Measurements from ENCODE around the gene TAS2R19. TPM values are rescaled to one million over a fixed set of nuclear protein-coding genes. Genes with fewer than 3 reads are reported as not detected.
"Not testable (repeated sequence)": the region's sequence is repeated elsewhere in the genome, so short reads cannot be mapped to it uniquely, and the experiment has no call there.

TAS2R19 gene
- total and polyA plus RNA-seq, 7 experiments from 2014 or later: 0.24 to 4.9 (median 3.1) TPM

DNA sequence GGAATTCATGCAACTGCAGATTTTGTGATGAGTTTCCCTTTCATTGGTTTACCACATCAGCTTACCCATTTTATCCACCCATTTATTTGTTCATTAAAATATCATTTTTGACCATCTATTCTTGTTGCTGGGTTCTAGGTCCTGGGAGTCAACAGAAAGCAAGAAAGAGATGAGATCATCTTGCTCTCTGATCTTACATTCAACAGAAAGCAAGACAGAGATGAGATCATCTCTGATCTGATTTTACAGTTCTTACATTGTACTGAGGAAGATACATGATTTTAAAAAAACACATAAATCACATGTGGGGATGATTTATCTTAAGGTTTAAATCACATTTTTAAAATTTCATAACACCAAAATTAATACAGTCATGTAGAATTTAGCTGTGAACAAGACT lies 37.4 kb upstream of the TAS2R19 start:
- Histone ChIP-seq H3K9me3 (ENCODE audit: control insufficient read depth in 2 of 3, low read length in 3 of 3) (no peaks in the 10 kb centered on the region), H3K4me1 (ENCODE audit: control insufficient read depth in 2 of 2, insufficient read depth in 2 of 2, low read length in 2 of 2) (no peaks in the 10 kb centered on the region), H3K36me3 (ENCODE audit: control insufficient read depth in 2 of 3, insufficient read depth in 3 of 3, low read length in 3 of 3) (no peaks in the 10 kb centered on the region), H3K4me3 (ENCODE audit: low read length) (no peak overlapping the region), H3K27ac (ENCODE audit: low read depth, low read length) (no peak overlapping the region), H3K27me3 (ENCODE audit: control insufficient read depth in 2 of 2, insufficient read depth in 2 of 2, low read length in 2 of 2) (no peaks in the 10 kb centered on the region)
- H3K9me3 Mint-ChIP-seq: peaks cover 0 to 4% (median 0%) of the 10 kb centered on the region in 11 donors
- no peak overlapping the region for H3K4me3 Mint-ChIP-seq
- ChIA-PET POLR2A (interaction anchor here (0.7 kb wide), 1 partner anchor 109 kb away, joined by 3 read pairs; no protein-coding TSS in a partner anchor), CTCF (no interaction called here)
- DNase-seq (no peak), ATAC-seq (no peak)
- no peaks in the 10 kb centered on the region for H3K27me3 Mint-ChIP-seq
- H3K4me1 Mint-ChIP-seq: peaks cover 0 to 24% (median 17%) of the 10 kb centered on the region in 7 donors
- peaks cover 0 to 44% (median 31%) of the 10 kb centered on the region in 5 donors for H3K36me3 Mint-ChIP-seq
- no peak overlapping the region for H3K27ac Mint-ChIP-seq
- intact Hi-C loops (cut with micrococcal nuclease): loop anchor here in 1 of 2 donors (10.0 kb wide), 1 partner anchor 425 kb away; no protein-coding TSS in a partner anchor

DNA sequence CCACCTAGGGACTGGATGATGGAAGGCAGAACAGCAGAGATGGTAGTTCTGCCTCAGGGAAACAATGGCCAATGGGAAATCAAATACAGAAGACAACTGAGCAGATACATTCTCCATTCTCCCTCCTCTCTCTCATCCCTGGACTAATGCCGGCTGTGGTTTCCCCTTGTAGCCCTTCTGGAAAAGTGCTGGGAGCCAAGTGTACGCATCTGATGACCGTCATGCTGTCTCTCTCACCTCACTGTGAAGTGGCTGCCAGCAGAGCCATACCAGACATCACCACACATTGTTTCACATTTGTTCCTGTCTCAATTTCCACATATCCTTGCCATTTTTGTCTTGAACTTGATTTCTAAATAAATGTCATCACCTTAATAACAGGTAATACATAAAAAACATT lies 36.6 kb upstream of the TAS2R19 start:
- Histone ChIP-seq H3K27ac (ENCODE audit: low read depth, low read length) (no peak overlapping the region), H3K4me1 (ENCODE audit: control insufficient read depth in 2 of 2, insufficient read depth in 2 of 2, low read length in 2 of 2) (no peaks in the 10 kb centered on the region), H3K9me3 (ENCODE audit: control insufficient read depth in 2 of 3, low read length in 3 of 3) (no peaks in the 10 kb centered on the region), H3K36me3 (ENCODE audit: control insufficient read depth in 2 of 3, insufficient read depth in 3 of 3, low read length in 3 of 3) (no peaks in the 10 kb centered on the region), H3K4me3 (ENCODE audit: low read length) (no peak overlapping the region), H3K27me3 (ENCODE audit: control insufficient read depth in 2 of 2, insufficient read depth in 2 of 2, low read length in 2 of 2) (no peaks in the 10 kb centered on the region)
- DNase-seq (no peak), ATAC-seq (no peak)
- ChIA-PET CTCF (no interaction called here), POLR2A (interaction anchor here (0.7 kb wide), 1 partner anchor 110 kb away, joined by 3 read pairs; no protein-coding TSS in a partner anchor)
- Mint-ChIP-seq H3K27ac (peak overlapping the region in 1 of 9 donors; percentile 39), H3K9me3 (peaks cover 0 to 7% (median 0%) of the 10 kb centered on the region in 11 donors), H3K4me3 (no peak overlapping the region), H3K36me3 (peaks cover 0 to 40% (median 29%) of the 10 kb centered on the region in 5 donors), H3K27me3 (no peaks in the 10 kb centered on the region), H3K4me1 (peaks cover 0 to 18% (median 13%) of the 10 kb centered on the region in 7 donors)
- intact Hi-C loops (cut with micrococcal nuclease): no loop called here

DNA sequence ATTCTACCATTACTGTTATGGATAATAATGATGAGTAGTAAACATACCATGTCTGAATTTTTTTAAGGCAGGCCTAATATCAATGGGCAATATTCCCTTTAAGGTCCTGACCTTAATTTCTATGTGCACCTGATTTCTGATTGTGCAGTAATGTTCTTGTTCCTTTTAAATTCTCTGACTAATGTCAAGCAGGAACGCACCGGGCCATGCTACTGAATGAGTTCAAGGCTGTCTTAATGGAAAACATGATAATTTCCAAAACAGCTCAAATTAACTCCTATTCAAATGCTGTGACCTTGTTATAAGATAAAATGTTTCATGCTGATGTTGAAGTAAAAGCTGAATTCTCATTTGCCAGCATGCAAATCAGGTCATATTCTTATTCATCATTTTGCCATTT lies 32.9 kb upstream of the TAS2R19 start:
- Mint-ChIP-seq H3K27ac (no peak overlapping the region), H3K4me3 (no peak overlapping the region), H3K27me3 (no peaks in the 10 kb centered on the region), H3K4me1 (peaks cover 0 to 5% (median 2%) of the 10 kb centered on the region in 7 donors), H3K9me3 (peaks cover 4 to 45% (median 13%) of the 10 kb centered on the region in 11 donors), H3K36me3 (peaks cover 0 to 56% (median 45%) of the 10 kb centered on the region in 5 donors)
- ChIA-PET POLR2A (no interaction called here), CTCF (no interaction called here)
- Histone ChIP-seq H3K4me3 (ENCODE audit: low read length) (no peak overlapping the region), H3K4me1 (ENCODE audit: control insufficient read depth in 2 of 2, insufficient read depth in 2 of 2, low read length in 2 of 2) (no peaks in the 10 kb centered on the region), H3K36me3 (ENCODE audit: control insufficient read depth in 2 of 3, insufficient read depth in 3 of 3, low read length in 3 of 3) (no peaks in the 10 kb centered on the region), H3K9me3 (ENCODE audit: control insufficient read depth in 2 of 3, low read length in 3 of 3) (no peaks in the 10 kb centered on the region), H3K27ac (ENCODE audit: low read depth, low read length) (no peak overlapping the region), H3K27me3 (ENCODE audit: control insufficient read depth in 2 of 2, insufficient read depth in 2 of 2, low read length in 2 of 2) (no peaks in the 10 kb centered on the region)
- no peak for DNase-seq
- intact Hi-C loops (cut with micrococcal nuclease): no loop called here
- no peak for ATAC-seq

DNA sequence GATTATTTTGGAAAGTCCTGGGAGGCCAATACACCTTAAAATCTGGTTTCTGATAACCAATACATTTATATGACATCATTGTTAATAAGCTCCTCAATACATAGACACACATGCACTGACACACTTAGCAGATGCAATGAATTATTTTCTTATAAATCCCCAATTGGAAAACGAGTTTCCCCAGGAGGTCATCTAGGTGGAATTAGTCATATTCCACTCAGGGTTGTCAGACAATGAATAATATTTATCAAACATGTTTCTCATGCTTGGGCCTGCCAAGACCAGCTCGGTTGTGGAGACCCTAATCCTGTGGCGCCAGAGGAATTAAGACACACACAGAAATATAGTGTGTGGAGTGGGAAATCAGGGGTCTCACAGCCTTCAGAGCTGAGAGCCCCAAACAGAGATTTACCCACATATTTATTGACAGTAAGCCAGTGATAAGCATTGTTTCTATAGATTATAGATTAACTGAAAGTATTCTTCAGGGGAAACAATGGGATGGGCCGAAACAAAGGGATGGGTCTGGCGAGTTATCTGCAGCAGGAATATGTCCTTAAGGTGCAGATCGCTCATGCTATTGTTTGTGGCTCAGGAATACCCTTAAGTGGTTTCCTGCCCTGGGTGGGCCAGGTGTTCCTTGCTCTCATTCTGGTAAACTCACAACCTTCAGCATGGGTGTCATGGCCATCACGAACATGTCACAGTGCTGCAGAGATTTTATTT lies 27.5 kb upstream of the TAS2R19 start:
- H3K4me3 ChIP-seq (ENCODE audit: low read length); intact Hi-C loops (cut with micrococcal nuclease); H3K4me1 ChIP-seq (ENCODE audit: control insufficient read depth in 2 of 2, insufficient read depth in 2 of 2, low read length in 2 of 2); H3K27me3 ChIP-seq (ENCODE audit: control insufficient read depth in 2 of 2, insufficient read depth in 2 of 2, low read length in 2 of 2); H3K27ac ChIP-seq (ENCODE audit: low read depth, low read length); H3K27me3 Mint-ChIP-seq; POLR2A ChIA-PET; DNase-seq; H3K9me3 ChIP-seq (ENCODE audit: control insufficient read depth in 2 of 3, low read length in 3 of 3); H3K4me3 Mint-ChIP-seq; ATAC-seq; H3K27ac Mint-ChIP-seq; H3K36me3 ChIP-seq (ENCODE audit: control insufficient read depth in 2 of 3, insufficient read depth in 3 of 3, low read length in 3 of 3): not testable (repeated sequence)
- Mint-ChIP-seq H3K36me3 (peaks cover 11 to 74% (median 62%) of the 10 kb centered on the region in 5 donors), H3K4me1 (peaks cover 0 to 14% (median 4%) of the 10 kb centered on the region in 7 donors), H3K9me3 (peaks cover 5 to 49% (median 19%) of the 10 kb centered on the region in 11 donors)
- CTCF ChIA-PET: interaction anchor here (0.6 kb wide), 1 partner anchor 390 kb away, joined by 3 read pairs; no protein-coding TSS in a partner anchor

DNA sequence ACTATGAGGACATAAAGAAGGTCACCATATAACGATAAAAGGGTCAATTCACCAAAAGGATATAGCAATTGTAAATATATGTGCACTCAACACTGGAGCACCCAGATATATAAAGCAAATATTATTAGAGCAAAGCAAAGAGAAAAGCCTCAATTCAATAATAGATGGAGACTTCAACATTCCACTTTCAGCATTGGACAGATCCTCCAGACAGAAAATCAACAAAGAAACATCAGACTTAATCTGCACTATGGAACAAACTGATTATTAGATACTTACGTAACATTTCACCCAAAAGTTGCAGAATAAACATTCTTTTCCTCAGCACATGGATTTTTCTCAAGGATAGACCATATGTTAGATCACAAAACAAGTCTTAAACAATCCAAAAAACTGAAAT lies 18.9 kb upstream of the TAS2R19 start:
- not testable (repeated sequence) for H3K27me3 Mint-ChIP-seq

DNA sequence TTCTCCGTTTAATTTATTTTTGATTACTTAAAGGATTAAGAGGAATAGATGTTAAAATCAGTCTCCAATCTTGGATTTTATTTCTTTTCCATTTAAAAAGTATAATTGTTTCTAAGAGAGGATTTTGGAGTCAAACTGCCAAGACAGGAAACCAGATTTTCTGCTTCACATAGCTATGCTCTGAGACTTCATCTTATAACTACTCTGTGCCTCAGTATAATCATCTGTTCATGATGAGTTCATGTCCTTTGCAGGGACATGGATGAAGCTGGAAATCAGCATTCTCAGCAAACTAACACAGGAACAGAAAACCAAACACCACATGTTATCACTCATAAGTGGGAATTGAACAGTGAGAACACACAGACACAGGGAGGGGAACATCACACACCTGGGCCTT lies 17.7 kb upstream of the TAS2R19 start:
- Histone ChIP-seq H3K4me1 (ENCODE audit: control insufficient read depth in 2 of 2, insufficient read depth in 2 of 2, low read length in 2 of 2) (no peaks in the 10 kb centered on the region), H3K36me3 (ENCODE audit: control insufficient read depth in 2 of 3, insufficient read depth in 3 of 3, low read length in 3 of 3) (no peaks in the 10 kb centered on the region), H3K9me3 (ENCODE audit: control insufficient read depth in 2 of 3, low read length in 3 of 3) (no peaks in the 10 kb centered on the region), H3K4me3 (ENCODE audit: low read length) (no peak overlapping the region), H3K27me3 (ENCODE audit: control insufficient read depth in 2 of 2, insufficient read depth in 2 of 2, low read length in 2 of 2) (no peaks in the 10 kb centered on the region), H3K27ac (ENCODE audit: low read depth, low read length) (no peak overlapping the region)
- ATAC-seq: no peak
- peaks cover 11 to 76% (median 66%) of the 10 kb centered on the region in 5 donors for H3K36me3 Mint-ChIP-seq
- H3K4me3 Mint-ChIP-seq: no peak overlapping the region
- no peaks in the 10 kb centered on the region for H3K27me3 Mint-ChIP-seq
- DNase-seq: no peak
- POLR2A ChIA-PET: no interaction called here
- CTCF ChIA-PET: no interaction called here
- peaks cover 0 to 32% (median 18%) of the 10 kb centered on the region in 7 donors for H3K4me1 Mint-ChIP-seq
- H3K27ac Mint-ChIP-seq: no peak overlapping the region
- intact Hi-C loops (cut with micrococcal nuclease): no loop called here
- peaks cover 0 to 8% (median 0%) of the 10 kb centered on the region in 11 donors for H3K9me3 Mint-ChIP-seq

More for the DNA sequence above, 18.9 kb upstream of the TAS2R19 start:
- POLR2A ChIA-PET; H3K4me3 Mint-ChIP-seq; H3K9me3 Mint-ChIP-seq; H3K27ac ChIP-seq (ENCODE audit: low read depth, low read length); DNase-seq; H3K27me3 ChIP-seq (ENCODE audit: control insufficient read depth in 2 of 2, insufficient read depth in 2 of 2, low read length in 2 of 2); H3K9me3 ChIP-seq (ENCODE audit: control insufficient read depth in 2 of 3, low read length in 3 of 3); H3K36me3 ChIP-seq (ENCODE audit: control insufficient read depth in 2 of 3, insufficient read depth in 3 of 3, low read length in 3 of 3); CTCF ChIA-PET; intact Hi-C loops (cut with micrococcal nuclease); H3K27ac Mint-ChIP-seq; H3K4me1 ChIP-seq (ENCODE audit: control insufficient read depth in 2 of 2, insufficient read depth in 2 of 2, low read length in 2 of 2); ATAC-seq; H3K4me3 ChIP-seq (ENCODE audit: low read length): not testable (repeated sequence)
- Mint-ChIP-seq H3K36me3 (peaks cover 14 to 71% (median 66%) of the 10 kb centered on the region in 5 donors), H3K4me1 (peaks cover 0 to 35% (median 18%) of the 10 kb centered on the region in 7 donors)
